ENCODE results near the gene PHF21A. TPM values are rescaled to one million over a fixed set of nuclear protein-coding genes. Genes with fewer than 3 reads are reported as not detected.

PHF21A gene
- total RNA-seq, 4 donors from 2014 or later, result 34.4 to 58.6 (median 47.7) TPM

- TF ChIP-seq CTCF (IDR thresholded peaks at IDR 0.05; ENCODE audit: low read depth), result no peak
Observed at GRCh38 chr11:45930951-45931570, 190.2 kb downstream of the PHF21A start.

- TF ChIP-seq CTCF (IDR thresholded peaks at IDR 0.05; ENCODE audit: low read depth), result no peak
Observed at GRCh38 chr11:45930031-45930794, 191.0 kb downstream of the PHF21A start.

GRCh38 chr11:45929486-45930030 is 191.7 kb downstream of the PHF21A start:
- TF ChIP-seq CTCF (IDR thresholded peaks at IDR 0.05; ENCODE audit: low read depth), result no peak

- TF ChIP-seq CTCF (IDR thresholded peaks at IDR 0.05; ENCODE audit: low read depth), result no peak
Observed at GRCh38 chr11:45928535-45929215, 192.6 kb downstream of the PHF21A start.

GRCh38 chr11:45927684-45928413 is 193.4 kb downstream of the PHF21A start:
- no peak for TF ChIP-seq CTCF (IDR thresholded peaks at IDR 0.05; ENCODE audit: low read depth)

- TF ChIP-seq CTCF (IDR thresholded peaks at IDR 0.05; ENCODE audit: low read depth), result no peak
Observed at GRCh38 chr11:45927332-45927683, 193.9 kb downstream of the PHF21A start.
